ENCODE measurements around the gene MT1E.

MT1E gene

GRCh38 chr16:56626685-56627084, 1.1 kb downstream of the MT1E start:
- no peak for DNase-seq (ENCODE audit: low spot score)

- no peak for DNase-seq (ENCODE audit: low spot score)
Measured at GRCh38 chr16:56628486-56629350, 3.1 kb downstream of the MT1E start.

- no peak for DNase-seq (ENCODE audit: low spot score)
Measured at GRCh38 chr16:56629531-56629930, 4.0 kb downstream of the MT1E start.

GRCh38 chr16:56630134-56630533, 4.6 kb downstream of the MT1E start:
- DNase-seq (ENCODE audit: low spot score): no peak

GRCh38 chr16:56631197-56631596, 5.6 kb downstream of the MT1E start:
- DNase-seq (ENCODE audit: low spot score): no peak

- no peak for DNase-seq (ENCODE audit: low spot score)
Measured at GRCh38 chr16:56631832-56632155, 6.2 kb downstream of the MT1E start.

- no peak for DNase-seq (ENCODE audit: low spot score)
Measured at GRCh38 chr16:56632156-56632847, 6.7 kb downstream of the MT1E start, which contains the start of gene MT1M. Gene MT1M (plus strand): TSS chr16:56632659. CDS start chr16:56632732, 73 bp downstream.

- no peak for DNase-seq (ENCODE audit: low spot score)
Measured at GRCh38 chr16:56632848-56633365, 7.3 kb downstream of the MT1E start.

- no peak for DNase-seq (ENCODE audit: low spot score)
Measured at GRCh38 chr16:56633535-56633934, 8.0 kb downstream of the MT1E start.

- no peak for DNase-seq (ENCODE audit: low spot score)
Measured at GRCh38 chr16:56634715-56635440, 9.3 kb downstream of the MT1E start.

- no peak for DNase-seq (ENCODE audit: low spot score)
Measured at GRCh38 chr16:56635441-56635967, 9.9 kb downstream of the MT1E start.

GRCh38 chr16:56636616-56637413, 11.2 kb downstream of the MT1E start:
- DNase-seq (ENCODE audit: low spot score): no peak

- DNase-seq (ENCODE audit: low spot score): no peak
Measured at GRCh38 chr16:56637814-56638750, 12.5 kb downstream of the MT1E start, which contains the start of gene MT1A. Gene MT1A (plus strand): TSS chr16:56638666. CDS start chr16:56638739, 73 bp downstream.

GRCh38 chr16:56639045-56639444, 13.5 kb downstream of the MT1E start:
- DNase-seq (ENCODE audit: low spot score): no peak

- no peak for DNase-seq (ENCODE audit: low spot score)
Measured at GRCh38 chr16:56640076-56640475, 14.5 kb downstream of the MT1E start.

GRCh38 chr16:56641166-56641565, 15.6 kb downstream of the MT1E start:
- no peak for DNase-seq (ENCODE audit: low spot score)

GRCh38 chr16:56643080-56643778, 17.6 kb downstream of the MT1E start:
- DNase-seq (ENCODE audit: low spot score): peak; percentile 36

GRCh38 chr16:56643833-56644232, 18.3 kb downstream of the MT1E start:
- no peak for DNase-seq (ENCODE audit: low spot score)

- no peak for DNase-seq (ENCODE audit: low spot score)
Measured at GRCh38 chr16:56645311-56645710, 19.7 kb downstream of the MT1E start.

- DNase-seq (ENCODE audit: low spot score): no peak
Measured at GRCh38 chr16:56645838-56646237, 20.3 kb downstream of the MT1E start.

All from hematopoietic multipotent progenitor cell treated with erythropoietin and hydrocortisone succinate and interleukin-3 and kit ligand, for 15 days (in vitro differentiated cells).